GM23248 (cell line): ENCODE data around the gene TULP4.

Experiments used
- EZH2 ChIP-seq: fragments of 200-600 bp; sonication (generic); IDR thresholded peaks from 2 replicates; pipeline ENCODE4 v1.6.1; 2018; ENCODE audit warnings: antibody characterized with exemption, mild to moderate bottlenecking; ENCODE audit not compliant: insufficient read depth, poor library complexity, severe bottlenecking
- EZH2phosphoT487 ChIP-seq: fragments of 200-600 bp; sonication (generic); IDR thresholded peaks from 2 replicates; pipeline ENCODE4 v1.6.1; 2018; ENCODE audit warnings: antibody characterized with exemption, moderate library complexity, mild to moderate bottlenecking, low read depth; ENCODE audit not compliant: insufficient read depth

DNA sequence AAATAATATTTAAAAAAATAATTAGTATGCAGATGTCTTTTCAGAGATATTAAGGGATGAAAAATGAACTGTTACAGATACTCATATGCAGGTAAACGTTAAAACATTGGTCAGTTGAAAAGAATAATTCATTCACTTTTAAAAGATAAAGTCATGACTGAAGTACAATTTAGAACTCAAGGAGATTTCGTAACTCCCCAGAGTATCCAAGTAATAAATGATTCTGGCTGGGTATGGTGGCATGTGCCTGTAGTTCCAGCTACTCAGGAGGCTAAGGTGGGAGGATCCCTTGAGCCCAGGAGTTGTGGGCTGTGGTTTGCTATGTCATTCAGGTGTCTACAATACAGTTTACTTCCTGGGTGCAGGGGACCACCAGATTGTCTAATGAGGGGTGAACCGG lies 125.3 kb downstream of the TULP4 start:
- TF ChIP-seq EZH2phosphoT487 (no peak), EZH2 (no peak)
